Uterus (tissue), 2 donors: ENCODE measurements around the gene TPO.
"Not testable (repeated sequence)": the region's sequence is repeated elsewhere in the genome, so short reads cannot be mapped to it uniquely, and the experiment has no call there.

ENCODE experiments used
- CTCF ChIP-seq, 4 experiments: fragments of 200-600 bp in 2 of 4; fragments of 450-650 bp in 2 of 4; sonication (generic) in 2 of 4; IDR thresholded peaks; one replicate each; pipeline ENCODE4 v1.5.1; 2016 to 2019; ENCODE audit warnings: antibody characterized with exemption in 4 of 4, mild to moderate bottlenecking in 2 of 4, moderate library complexity in 1 of 4
- POLR2A ChIP-seq, 2 donors: fragments of 450-650 bp; IDR thresholded peaks; one replicate each; pipeline ENCODE4 v1.6.1; 2016; ENCODE audit warnings: antibody characterized with exemption in 2 of 2, mild to moderate bottlenecking in 1 of 2, moderate library complexity in 1 of 2

DNA sequence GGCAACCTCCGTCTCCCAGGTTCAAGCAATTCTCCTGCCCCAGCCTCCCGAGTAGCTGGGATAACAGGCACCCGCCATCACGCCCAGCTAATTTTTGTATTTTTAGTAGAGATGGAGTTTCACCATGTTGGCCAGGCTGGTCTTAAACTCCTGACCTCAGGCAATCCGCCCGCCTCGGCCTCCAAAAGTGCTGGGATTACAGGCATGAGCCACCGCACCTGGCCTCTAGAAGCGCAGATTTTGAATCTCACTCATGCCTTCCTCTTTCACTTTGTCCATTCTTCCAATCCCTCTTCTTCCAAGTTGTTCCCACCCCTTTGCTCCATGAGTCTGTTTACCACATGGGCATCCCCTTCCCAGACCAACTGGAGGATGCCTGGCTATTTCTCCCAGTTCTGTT is 79.0 kb downstream of the TPO start:
- not testable (repeated sequence) for TF ChIP-seq CTCF, POLR2A (IDR thresholded peaks at IDR 0.05)
